Omental fat pad (tissue), 4 donors: ENCODE data around the gene LEMD2. TPM values are rescaled to one million over a fixed set of nuclear protein-coding genes. Genes with fewer than 3 reads are reported as not detected.

Experiments used
- ATAC-seq: fragments of 150-250 bp; one replicate; pipeline ENCODE4 v1.9.1; 2016; ENCODE audit warnings: mild to moderate bottlenecking, moderate library complexity; ENCODE audit not compliant: low FRiP score
- DNase-seq: peaks from one replicate; pipeline ENCODE4 v3.0.0-alpha.2; 2019; ENCODE audit warnings: low spot score
- CTCF ChIP-seq, 3 donors: fragments of 450-650 bp; IDR thresholded peaks; one replicate each; pipeline ENCODE4 v1.5.1; 2016 to 2017; ENCODE audit warnings: antibody characterized with exemption in 3 of 3, mild to moderate bottlenecking in 3 of 3, moderate library complexity in 2 of 3
- total RNA-seq, 4 donors: library from RNA; depleted of rRNA; stranded (reverse); fragments of >200 nt; gene quantifications; one replicate each; pipeline ENCODE4 v1.1.0, GENCODE V29; 2016

The LEMD2 gene
- total RNA-seq, 4 donors from 2014 or later: 25.8 to 75.0 (median 40.4) TPM

- no peak for TF ChIP-seq CTCF (IDR thresholded peaks at IDR 0.05)
- ATAC-seq (no peak), DNase-seq (no peak)
These were observed 65.4 kb downstream of the LEMD2 start for GRCh38 chr6:33723371-33724085.

GRCh38 chr6:33722103-33722623 is 66.8 kb downstream of the LEMD2 start:
- DNase-seq: no peak
- no peak for TF ChIP-seq CTCF (IDR thresholded peaks at IDR 0.05)
- ATAC-seq: no peak

- no peak for ATAC-seq
- no peak for DNase-seq
- no peak for TF ChIP-seq CTCF (IDR thresholded peaks at IDR 0.05)
These were observed 67.4 kb downstream of the LEMD2 start for GRCh38 chr6:33721508-33721907.

Other genes with a start within 250 kb of the LEMD2 start
- gene BAK1, start 208.9 kb downstream of the LEMD2 start, total RNA-seq: 10 to 100 TPM in 3 of 4 donors, 1 to 10 TPM in 1; 6.9 to 22.7 (median 10.9) TPM
- gene ITPR3, start 167.8 kb downstream of the LEMD2 start, total RNA-seq: 10 to 100 TPM; 25.7 to 62.0 (median 35.9) TPM
- 10 to 100 TPM; 10.4 to 19.6 (median 15.5) TPM for gene UQCC2, start 77.4 kb downstream of the LEMD2 start, total RNA-seq
- gene IP6K3, start 42.2 kb downstream of the LEMD2 start, total RNA-seq: 1 to 10 TPM in 1 of 4 donors, under 1 TPM in 3; 0.19 to 2.2 (median 0.45) TPM
- gene MLN, start 14.9 kb upstream of the LEMD2 start, total RNA-seq: not detected